Activated CD8-positive, alpha-beta memory T cell treated with anti-CD3 and anti-CD28 coated beads, Interleukin-2, amount 50 U/mL, for 48 hours (primary cell): ENCODE data around the gene KCNG2.
"Not testable (repeated sequence)": the region's sequence is repeated elsewhere in the genome, so short reads cannot be mapped to it uniquely, and the experiment has no call there.

Experiments used
- DNase-seq: peaks from one replicate; pipeline ENCODE4 v3.0.0-alpha.2; 2020

The KCNG2 gene

DNA sequence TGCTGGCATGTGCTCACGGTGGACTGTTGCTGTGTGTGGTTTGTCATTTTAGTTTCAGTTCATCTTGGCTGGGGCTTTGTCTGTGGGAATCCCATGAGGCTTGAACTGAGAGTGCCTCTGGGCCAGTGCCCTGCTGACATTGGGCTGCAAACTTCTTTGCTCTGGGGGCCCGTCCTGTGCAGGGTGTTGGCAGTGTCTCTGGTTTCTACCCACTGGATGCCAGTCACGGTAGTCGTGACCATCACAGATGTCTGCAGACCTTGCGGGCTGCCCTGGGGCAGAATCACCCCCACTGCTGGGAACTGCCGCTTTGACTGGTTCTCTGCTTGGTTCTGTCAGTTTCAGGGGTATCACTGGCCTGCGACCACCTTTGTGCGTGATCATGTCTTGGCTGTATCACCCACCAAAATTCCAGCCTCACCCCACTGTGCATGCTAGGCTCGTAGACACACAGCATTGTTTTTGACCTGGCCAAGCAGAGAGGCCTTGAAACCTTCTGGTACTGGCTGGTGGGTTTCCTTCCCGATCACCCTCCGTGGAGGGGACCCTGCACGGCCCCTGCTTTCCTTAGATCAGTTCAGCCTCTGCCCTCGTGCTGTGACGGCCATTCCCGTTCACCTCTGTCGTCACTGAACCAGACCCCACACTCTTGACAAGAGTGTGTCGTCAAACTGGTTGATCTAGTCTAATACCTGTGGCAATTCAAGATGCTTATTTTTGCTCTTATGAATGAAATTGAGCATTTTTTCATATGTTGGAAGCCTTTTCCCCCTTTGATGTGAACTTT lies 57.6 kb downstream of the KCNG2 start:
- DNase-seq, result peak; percentile 35

DNA sequence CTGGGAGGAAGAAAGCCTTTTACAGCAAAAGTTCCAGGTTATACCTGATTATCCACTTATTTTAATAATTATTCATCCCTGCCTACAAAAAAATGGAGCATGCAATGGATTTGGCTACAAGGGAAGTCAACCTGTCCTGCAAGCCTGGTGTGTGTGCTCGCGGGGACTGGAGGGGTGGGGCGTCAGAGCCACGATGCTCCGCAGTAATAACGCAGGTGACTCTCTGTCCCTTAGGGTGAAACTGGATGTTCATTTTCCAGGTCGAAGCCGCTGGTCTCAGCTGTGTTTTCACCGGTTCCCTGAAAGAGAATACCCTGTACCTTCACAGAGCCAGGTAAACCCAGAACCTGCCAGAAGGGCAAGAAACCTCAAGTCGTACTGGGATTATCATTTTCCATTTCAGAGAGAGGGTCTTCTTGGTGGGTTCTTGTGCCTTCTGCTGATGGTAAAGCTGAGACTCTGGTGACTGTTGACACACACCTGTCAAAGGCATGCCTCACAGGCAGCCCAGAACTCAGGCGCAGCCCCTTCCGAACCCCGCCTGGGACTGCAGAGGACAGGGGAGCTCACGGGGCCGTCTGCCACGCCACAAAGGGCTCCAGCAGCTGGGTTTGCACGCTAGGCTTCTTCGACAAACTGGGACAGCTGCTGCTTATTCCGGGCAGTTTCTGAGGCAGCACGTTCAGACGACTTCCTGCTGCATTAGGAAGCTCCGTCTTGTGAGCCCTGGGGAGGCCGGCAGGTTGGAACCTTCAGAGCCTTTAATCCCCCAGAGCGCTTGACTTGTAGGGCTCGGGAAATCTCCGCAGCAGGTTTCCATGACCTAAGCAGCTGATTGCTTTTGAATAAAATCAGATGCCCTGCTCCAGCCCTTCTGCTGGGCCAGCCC lies 58.6 kb downstream of the KCNG2 start:
- DNase-seq, result peak; percentile 51

DNA sequence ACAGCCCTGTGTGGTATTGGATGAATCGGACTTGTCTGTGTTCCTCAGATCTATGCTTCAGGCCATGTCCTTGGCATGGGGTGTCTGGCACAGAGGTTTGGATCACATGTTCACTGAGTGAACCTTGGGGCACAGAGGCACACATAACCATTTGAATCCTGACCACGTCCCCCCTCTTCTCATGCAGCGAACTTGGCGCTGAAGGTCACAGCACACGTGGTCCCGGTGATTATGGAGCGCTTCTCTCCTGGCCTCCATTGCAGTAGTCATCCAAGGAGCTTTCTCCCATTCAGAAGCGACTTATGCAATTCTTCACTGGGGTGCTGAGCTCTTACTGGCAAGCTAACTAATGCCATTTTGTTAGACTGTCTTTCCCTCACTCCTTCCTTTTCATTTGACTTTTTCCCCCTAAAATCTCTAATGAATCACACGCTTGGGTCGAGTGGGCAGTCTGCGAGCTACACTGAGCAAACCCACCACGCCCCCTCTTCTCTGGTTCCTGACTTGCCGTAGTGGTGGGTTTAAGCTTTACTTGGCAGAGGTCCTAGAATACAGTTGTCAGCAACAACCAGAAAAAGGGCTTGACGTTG lies 59.4 kb downstream of the KCNG2 start:
- DNase-seq, result no peak

DNA sequence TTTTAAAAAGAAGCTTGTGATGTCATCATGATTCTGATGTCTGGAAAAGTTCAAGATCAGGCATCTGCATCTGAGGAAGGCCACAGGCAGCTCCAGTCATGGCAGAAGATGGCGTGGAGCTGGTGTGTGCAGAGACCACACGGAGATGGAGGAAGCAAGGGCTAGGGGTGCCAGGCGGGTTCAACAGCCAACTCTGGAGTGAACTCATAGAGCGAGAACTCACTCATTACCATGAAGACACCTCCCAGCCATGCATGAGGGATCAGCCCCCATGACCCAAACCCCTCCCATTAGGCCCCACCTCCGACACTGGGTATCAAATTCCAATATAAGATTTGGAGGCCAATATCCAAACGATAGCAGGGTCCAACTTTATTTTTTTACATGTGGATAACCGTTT lies 61.6 kb downstream of the KCNG2 start:
- no peak for DNase-seq

DNA sequence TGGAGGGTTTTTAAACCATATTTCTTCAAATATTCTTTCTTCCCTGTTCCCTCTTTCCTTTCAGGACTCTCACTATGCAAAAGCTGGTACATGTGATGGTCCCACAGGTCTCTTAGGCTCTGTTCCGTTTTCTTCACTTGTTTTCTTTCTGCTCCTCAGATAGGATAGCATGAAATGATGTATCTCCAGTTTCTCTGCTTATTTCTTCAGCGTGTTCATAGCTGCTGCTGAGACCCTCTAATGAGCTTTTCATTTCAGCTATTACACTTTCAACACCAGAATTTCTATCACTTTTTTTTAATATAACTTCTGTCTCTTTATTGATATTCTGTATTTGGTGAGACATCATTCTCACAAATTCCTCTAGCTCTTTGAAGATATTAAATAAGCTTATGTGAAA lies 63.9 kb downstream of the KCNG2 start:
- DNase-seq, result no peak

DNA sequence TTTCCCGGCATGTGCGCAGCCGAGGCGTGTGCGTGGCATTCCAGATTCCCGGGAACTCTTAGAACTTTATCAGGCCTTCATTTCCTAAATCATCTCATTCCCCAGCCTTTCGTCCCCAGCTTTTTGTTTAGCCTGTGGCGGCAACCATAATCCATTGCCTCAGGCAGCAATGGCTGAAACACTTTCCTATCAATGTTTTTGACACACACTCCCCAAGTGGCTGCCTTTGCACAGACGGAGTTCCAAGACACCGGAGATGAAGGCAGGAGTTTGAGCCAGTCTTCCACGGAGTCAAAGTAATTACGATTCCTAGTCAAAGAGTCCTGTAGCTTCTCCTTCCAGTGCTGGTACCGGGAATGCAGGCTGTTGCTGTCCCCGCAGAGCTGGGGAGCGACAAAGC lies 64.8 kb downstream of the KCNG2 start:
- no peak for DNase-seq

DNA sequence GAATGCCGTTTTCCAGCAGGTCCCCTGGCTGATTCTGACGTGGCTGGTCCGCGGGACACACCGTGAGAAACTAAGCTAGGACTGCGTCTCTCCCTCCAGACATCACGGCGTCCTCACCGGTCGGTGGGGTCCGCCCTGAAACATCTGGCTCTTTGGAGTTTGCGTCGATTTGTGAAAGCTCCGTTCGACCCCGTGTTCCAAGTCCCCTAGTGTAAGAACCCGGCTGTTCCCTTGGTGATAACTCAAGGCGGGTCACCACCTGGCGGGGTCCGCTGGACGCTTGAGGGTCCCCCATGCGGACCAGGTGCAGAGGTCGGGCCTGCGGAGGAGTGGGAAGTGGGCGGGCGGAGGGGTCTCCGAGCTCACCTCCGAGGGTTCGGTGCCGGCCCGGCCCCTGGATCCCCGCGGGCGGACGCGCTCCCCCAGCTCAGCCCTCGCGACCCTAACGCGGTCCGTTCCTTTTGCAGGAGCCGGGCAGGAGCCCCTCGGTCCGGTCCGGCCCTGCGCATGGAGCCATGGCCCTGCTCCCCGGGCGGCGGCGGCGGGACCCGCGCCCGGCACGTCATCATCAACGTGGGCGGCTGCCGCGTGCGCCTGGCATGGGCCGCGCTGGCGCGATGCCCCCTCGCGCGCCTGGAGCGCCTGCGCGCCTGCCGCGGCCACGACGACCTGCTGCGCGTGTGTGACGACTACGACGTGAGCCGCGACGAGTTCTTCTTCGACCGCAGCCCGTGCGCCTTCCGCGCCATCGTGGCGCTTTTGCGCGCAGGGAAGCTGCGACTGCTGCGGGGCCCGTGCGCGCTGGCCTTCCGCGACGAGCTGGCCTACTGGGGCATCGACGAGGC lies 65.6 kb downstream of the KCNG2 start:
- peak; percentile 3 for DNase-seq

DNA sequence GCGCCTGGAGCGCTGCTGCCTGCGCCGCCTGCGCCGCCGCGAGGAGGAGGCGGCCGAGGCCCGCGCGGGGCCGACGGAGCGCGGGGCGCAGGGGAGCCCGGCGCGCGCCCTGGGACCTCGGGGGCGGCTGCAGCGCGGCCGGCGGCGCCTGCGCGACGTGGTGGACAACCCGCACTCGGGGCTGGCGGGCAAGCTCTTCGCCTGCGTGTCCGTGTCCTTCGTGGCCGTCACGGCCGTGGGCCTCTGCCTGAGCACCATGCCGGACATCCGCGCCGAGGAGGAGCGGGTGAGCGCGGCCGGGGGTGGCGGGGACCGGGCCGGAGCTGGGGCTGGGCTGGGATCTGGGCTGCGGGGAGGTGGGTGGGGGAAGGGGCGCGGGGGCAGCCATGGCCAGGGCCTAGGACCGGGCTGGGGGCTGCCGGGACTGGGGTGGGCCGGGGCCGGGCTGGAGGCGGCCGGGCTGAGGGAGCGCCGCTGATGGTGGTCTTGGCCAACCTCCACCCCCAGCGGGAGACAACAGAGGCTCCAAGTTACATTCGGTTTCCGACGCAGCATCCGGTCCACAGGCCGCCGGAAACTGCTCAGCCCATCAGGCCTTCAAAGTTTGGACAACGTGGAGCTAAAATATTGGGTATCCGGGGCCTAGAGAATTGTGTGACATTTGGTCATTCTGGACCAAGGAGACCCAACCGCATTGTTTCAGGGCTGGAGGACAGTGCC lies 66.4 kb downstream of the KCNG2 start:
- DNase-seq, result peak; percentile 23

DNA sequence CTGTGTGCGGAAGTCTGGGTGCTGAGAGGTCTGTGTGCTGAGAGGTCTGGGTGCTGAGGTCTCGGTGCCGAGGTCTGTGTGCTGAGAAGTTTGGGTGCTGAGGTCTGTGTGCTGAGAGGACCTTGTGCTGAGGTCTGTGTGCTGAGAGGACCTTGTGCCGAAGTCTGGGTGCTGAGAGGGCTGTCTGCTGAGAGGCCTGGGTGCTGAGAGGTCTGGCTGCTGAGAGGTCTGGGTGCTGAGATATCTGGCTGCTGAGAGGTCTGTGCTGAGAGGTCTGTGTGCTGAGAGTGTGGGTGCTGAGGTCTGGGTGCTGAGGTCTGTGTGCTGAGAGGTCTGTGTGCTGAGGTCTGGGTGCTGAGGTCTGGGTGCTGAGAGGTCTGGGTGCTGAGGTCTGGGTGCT lies 67.2 kb downstream of the KCNG2 start:
- peak; percentile 26 for DNase-seq

DNA sequence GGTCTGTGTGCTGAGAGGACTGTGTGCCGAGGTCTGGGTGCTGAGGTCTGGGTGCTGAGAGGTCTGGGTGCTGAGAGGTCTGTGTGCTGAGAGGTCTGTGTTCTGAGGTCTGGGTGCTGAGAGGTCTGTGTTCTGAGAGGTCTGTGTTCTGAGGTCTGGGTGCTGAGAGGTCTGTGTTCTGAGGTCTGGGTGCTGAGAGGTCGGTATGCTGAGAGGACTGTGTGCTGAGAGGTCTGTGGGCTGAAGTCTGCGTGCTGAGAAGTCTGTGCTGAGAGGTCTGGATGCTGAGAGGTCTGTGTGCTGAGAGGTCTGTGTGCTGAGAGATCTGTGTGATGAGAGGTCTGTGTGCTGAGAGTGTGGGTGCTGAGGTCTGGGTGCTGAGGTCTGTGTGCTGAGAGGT lies 68.2 kb downstream of the KCNG2 start:
- not testable (repeated sequence) for DNase-seq

DNA sequence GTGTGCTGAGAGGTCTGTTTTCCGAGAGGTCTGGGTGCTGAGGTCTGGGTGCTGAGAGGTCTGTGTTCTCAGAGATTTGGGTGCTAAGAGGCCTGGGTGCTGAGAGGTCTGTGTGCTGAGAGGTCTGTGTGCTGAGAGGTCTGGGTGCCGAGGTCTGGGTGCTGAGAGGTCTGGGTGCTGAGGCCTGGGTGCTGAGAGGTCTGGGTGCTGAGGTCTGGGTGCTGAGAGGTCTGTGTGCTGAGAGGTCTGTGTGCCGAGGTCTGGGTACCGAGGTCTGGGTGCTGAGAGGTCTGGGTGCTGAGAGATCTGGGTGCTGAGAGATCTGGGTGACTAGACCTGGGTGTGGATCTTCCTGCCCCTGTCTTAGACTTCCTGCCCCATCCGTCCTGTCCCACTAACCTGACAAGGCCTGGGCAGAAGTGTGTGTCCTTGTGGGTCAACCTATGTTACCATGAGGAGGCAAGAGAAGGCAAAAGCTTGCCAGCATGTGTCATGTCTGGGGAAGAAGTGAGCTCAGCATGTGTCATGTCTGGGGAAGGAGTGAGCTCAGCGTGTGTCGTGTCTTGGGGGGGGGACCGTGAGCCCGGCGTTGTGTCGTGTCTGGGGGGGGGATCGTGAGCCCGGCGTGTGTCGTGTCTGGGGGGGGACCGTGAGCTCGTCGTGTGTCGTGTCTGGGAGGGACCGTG lies 69.3 kb downstream of the KCNG2 start:
- DNase-seq, result peak; percentile 43

DNA sequence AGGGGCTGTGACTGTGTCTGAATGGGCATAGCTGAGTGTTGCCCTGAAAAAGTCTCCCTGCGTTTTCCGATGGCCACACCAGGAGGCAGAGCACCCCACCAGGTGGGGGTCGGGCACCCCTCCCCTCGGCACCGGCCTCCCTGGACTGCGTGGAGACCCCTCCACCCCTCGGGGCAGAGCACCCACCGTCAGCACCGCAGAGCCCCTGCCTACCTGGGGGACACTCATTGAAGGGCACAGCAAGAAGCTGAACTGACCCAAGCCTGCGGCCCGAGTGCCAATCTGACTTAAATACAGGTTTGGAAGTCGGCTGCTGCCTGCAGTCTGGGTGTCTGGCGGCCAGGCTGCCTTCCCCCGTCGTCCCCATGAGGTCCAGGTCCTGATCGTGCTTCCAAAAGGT lies 69.9 kb downstream of the KCNG2 start:
- DNase-seq, result no peak

DNA sequence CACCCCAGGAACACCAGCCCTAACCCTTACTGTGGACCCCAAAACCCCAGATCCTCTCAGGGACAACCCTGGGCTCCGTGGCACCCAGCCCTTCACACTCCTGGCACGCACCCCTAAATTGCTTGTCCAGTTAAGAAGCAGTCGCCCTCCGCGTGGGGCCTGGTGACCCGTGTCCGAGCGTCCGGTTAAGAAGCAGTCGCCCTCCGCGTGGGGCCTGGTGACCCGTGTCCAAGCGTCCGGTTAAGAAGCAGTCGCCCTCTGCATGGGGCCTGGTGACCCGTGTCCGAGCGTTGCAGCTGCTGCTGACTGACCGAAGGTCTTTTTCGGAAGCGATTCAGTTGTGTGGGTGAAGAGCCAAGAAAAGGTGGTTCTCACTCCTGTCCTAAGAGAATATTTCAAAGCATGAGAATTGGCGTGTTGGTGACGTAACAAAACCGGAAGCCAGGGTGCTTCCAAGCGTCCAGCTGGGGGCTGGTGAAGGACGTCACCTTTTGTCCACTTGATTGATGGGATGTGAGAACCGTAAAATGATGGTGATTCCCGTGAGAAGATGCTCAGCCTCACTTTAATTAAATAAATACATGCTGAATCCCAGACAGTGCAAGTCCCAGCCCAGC lies 70.5 kb downstream of the KCNG2 start:
- DNase-seq, result peak; percentile 34

DNA sequence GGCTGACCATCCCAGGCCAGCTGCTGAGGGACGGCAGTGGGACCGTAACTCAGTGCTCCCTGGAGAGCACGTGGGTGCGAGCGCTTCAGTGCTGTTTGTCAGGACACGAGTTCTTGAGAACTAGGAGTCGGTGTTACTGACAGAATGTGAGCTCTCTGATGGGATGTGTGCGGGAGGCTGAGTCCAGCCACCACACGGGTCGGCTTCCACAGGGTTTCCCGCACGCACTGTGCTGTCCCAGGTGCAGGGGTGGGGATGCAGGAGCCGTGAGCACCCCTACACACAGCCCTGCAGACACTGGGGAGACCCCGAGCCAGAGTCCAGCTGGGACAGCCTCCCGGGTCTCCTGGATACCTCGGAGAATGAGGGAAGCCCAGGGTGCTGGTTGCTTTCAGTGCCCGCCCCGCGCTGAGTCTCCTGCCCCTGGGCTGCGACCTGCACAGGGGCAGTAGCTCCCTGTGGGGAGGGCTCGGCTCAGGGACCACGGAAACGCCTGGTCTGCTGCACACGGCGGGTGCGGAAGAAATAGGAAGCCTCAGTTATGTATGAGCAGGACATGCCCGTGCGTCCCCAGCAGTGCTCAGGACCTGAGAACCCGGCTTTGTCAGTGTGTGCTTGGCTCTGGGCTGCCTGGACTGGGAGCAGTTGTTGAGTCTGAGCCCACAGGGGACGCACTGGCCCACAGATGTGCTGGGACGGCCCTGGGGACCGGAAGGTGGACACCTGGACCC lies 71.2 kb downstream of the KCNG2 start:
- peak; percentile 41 for DNase-seq

DNA sequence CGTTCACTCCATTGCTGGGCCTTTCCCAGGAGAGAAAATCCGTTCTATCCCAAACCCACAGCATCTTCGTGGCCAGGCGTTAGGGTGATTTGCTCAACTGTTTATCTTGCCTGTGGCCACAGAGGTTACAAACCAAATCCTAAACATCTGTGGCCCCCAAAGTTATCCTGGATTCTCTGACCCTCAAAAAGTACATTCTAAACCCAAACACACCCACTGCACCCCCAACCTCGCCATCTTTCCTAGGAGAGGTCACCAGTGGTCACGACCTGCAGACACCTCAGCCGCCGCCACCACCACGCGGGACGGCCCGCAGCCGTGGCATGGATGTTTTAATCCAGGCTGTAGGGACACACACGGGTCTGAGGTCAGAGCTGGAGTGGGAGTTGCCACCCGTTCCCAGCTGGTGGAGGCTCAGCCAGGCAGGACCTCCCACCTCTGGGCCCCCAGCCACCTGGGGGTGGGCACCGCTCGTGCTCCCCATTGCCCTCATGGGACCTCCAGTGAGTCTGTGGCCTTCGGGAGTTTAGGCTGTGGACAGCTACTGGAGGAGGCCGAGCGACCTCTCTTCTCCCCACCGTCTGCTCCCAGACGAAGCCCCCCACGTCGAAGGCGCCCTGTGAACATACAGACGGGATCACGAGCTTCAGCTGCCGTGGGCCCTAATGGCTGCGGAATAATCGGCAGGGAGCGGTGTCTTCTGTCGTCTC lies 72.0 kb downstream of the KCNG2 start:
- peak; percentile 38 for DNase-seq

DNA sequence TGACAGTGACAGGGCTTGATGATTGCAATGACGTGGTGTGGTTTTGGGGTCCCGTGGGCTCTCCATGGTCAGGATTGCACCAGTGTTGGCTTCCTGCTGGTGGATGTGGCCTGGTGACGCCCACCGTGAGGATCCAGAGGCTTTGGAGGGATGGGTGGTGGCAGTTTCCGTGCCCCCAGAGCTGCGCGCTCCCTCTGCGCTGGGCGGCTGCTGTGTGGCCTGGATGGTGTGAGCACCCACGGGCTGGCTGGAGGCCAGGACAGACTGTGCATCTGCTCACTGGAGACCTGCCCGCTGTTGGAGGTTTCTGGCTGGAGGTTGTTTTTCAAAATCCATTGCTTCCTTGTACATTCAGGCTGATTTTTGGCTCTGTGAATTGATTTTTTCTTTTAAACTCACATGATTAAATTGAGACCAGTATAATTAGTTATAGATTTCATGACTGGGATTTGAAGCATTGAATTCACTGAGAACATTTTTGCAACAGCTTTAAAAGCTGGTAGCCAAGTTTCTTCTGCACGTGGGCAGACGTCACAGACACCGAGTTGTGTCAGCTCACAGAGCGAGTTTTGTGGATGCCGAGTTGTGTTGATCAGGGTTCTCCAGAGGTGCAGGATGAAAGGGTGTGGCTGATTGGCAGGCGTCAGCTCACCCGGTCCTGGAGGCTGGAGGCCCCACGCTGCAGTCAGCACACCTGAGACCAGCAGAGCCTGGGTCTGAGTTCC lies 72.7 kb downstream of the KCNG2 start:
- peak; percentile 40 for DNase-seq

DNA sequence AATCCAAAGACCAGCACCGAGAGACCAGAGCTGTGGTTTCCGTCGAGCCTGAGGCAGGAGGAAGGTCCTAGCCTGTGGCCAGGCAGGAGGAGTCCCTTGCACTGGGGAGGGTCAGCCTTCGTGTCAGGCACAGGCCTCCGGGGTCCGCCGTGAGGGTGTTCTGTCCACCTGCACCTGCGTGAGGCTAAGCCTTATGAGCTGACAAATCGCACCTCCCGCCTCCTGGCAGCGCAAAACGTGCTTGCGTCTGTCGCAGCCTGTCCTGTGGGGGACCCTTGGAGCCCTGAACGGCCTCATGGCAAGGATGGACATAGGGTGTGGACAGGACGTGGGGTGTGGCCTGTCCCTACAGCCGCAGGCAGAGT lies 73.3 kb downstream of the KCNG2 start:
- peak; percentile 43 for DNase-seq

DNA sequence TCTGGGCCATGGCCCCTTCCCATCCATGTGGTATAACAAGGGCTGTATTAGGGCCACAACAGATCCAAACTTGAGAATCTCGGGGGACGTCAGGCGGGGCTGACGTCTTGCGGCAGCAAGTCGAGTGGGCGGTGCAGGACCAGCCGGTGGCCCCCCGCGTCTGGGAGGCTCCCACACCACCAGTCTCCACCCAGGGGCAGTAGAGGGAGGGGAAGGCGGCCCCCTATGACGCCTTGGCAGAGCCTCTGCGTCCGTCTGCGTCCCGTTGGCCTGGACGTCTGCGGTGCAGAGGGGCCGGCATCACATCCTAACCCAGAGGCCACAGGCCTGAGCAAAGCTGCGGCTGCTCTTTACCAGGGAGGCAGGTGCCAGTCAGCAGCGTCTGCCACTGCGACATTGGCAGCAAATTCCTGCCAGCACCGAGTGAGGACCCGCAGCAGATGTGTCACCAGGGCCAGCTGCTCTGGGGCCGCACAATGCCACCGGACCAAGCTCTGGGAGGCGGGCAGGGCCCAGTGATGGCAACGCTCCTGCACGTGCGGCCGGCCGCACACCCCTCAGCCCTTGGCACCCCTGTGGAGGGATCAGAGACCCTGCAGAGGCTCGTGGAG lies 73.8 kb downstream of the KCNG2 start:
- peak; percentile 45 for DNase-seq
